SKM-1 (cell line): Measurements from ENCODE around the gene SORD.
"Not testable (repeated sequence)": the region's sequence is repeated elsewhere in the genome, so short reads cannot be mapped to it uniquely, and the experiment has no call there.

Experiments used
- DNase-seq: peaks from one replicate; lab custom pipeline; 2025; ENCODE audit not compliant: unreplicated experiment; lab: John Stamatoyannopoulos, UW

SORD gene

DNA sequence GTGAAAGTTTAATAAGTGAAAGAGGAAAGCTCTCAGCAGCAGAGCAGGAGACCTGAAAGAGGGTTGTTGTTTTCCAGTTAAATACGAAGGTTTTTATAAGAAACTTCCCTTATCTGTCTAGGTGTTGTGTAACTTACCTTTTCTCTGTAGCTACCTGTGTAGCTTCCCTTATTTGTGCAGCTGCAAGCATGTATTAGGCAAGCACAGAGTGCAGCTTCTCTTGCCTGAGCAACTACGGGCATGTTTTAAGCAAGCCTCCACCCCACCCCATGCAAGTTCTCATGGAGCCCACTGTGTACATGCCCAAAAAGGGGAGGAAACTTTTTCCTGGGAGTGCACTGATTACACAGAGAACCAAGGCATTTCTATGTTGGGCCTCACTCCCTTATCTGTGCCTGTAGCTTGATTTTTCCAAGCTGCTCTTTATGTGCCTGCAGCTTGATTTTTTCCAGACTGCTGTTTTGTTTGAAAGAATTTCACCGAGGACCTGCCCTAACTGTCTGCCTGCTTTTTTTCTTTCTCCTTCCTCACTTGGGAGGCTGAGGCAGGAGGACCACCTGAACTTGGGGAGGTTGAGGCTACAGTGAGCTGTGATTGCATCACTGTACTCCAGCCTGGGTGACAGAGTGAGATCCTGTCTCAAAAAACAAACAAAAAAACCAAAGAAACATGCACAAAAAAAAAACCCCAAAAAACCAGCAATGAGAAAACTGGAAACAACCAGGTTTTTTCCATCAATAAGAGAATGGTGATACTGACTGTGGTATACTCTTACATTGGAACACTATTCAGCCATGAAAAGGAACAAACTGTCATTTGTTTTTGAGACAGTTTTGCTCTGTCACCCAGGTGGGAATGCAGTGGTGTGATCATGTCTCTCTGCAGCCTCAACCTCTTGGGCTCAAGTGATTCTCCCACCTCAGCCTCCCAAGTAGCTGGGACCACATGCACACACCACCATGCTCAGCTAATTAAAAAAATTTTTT is 36.0 kb downstream of the SORD start:
- not testable (repeated sequence) for DNase-seq

- not testable (repeated sequence) for DNase-seq
Observed at GRCh38 chr15:45062301-45062700, 39.3 kb downstream of the SORD start.

DNA sequence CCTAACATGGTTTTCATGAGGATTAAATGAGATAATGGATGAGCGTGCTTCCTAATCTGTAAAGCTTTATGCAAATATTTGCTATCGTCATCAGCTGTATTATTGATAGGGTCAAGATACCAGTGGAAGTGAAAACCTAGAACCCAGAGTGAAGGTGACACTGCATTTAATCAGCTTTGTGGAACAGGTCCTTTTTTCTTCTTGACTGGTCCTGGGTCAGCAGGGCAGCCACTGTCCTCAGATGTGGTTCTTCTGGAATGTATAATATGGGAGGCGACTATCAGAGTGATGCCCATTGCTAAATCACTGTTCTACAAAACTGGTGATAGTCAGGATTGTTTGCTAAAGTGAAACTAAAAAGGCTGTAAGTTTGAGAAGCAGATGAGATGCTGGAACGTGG is 41.4 kb downstream of the SORD start:
- no peak for DNase-seq

- DNase-seq: not testable (repeated sequence)
Observed at GRCh38 chr15:45069942-45070360, 47.0 kb downstream of the SORD start.

- not testable (repeated sequence) for DNase-seq
Observed at GRCh38 chr15:45073602-45074001, 50.6 kb downstream of the SORD start.

DNA sequence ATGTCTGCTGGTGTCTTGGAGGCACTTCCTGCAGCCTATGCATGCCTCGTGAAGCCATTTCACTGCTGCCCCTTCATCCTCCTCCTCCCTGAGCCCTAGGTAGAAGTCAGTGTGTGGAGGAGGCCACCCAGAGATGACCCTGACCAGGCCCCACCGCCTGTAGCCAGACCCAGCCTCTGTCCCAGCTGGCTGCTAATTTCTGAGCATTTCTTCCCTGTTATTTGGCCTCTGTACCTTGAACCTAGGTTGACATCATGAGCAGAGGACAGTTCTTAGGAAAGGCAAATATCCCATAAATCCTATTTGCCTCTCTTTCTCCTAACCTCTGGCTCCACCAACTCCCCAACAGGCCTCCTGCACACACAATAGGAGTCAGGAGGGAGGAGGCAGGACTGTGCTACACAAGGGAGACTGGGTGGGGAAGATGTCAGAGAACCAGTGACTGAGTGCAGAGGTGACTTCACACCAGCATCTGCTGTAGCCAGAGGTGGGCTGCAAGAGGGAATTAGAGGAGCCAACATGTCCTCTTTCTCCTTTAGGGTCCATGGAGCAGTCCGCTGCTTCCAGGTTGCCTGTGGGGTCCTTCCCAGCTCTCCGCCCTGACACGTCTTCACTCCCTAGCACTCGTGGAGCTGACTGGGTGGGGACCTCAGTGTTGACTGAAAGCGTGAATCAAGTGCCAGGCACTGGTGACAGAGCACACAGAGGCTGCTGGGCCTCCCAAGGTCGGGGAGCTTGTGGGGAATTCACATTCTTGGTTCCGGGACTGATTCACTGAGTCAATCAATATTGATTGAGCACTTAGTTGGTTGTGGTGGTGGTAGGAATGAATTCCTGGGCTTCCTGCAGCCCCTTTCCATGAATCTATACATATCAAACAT is 52.7 kb downstream of the SORD start:
- not testable (repeated sequence) for DNase-seq

DNA sequence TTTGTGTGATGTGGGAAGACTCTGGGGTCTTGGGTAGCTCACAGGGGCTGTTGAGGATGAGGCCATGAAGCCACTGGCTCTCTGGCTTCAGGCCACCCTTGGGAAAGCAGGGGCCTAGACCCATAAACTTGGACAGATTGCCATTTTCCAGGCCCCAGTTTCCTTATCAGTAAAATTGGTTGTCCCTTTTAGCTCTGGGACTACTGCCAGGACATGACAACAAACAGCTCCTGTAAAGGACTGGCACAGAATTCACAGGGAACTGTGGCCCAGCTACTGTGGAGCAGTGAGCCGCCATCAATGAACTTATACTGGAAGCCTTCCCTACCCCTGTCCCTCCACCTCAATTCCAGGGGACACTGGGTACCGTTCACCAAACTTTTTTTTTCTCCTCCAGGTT is 54.4 kb downstream of the SORD start:
- DNase-seq: not testable (repeated sequence)

GRCh38 chr15:45079201-45079600 is 56.2 kb downstream of the SORD start:
- DNase-seq: not testable (repeated sequence)

DNA sequence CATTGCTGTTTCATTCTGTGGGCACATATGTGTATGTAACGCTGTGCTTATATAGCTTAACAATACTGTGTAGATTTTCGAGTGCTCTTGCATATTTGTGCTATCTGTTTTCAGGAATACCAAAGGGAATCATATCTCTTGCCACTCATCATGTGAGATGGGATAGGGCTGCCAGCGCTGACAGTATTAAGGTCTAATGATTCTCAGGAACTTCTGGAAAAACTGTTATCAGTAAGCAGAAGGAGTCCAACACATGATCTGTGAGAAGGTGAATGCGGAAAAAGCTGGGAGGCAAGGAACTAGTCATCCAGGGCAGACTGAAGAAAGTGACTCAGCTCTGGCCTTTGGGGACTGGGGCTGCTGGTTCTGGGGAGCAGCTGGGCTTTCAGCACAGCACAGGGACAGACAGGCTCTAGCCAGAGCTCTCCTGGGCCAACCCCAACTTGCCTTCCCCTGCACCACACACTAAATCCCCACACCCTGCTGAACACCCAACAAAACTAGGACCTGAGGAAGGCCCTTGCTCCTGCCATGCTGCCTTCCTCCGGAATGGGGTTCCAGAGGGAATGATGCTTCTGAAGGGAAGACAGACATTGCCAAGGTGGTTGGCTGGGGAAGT is 56.7 kb downstream of the SORD start:
- DNase-seq: not testable (repeated sequence)

- not testable (repeated sequence) for DNase-seq
Observed at GRCh38 chr15:45080593-45080992, 57.6 kb downstream of the SORD start.

DNA sequence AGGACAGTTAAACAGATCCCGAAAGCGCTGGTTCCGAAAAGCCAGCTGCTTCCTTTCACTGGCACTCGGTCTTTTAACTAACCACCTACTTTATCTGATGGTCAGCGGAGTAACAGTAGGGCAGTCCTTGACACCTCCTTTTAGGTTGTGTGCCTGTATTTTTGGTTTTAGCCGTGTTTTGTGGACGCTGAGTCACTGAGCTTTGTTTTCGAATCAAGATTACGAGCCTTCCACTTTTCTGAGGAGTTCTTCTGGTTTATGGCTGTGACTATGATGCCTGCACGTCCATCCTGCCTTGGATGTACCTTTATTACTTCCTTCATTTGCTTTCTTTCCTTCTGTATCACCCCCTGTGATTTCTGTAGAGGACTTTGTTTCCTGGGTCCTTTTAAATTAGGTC is 59.4 kb downstream of the SORD start:
- DNase-seq: not testable (repeated sequence)

DNA sequence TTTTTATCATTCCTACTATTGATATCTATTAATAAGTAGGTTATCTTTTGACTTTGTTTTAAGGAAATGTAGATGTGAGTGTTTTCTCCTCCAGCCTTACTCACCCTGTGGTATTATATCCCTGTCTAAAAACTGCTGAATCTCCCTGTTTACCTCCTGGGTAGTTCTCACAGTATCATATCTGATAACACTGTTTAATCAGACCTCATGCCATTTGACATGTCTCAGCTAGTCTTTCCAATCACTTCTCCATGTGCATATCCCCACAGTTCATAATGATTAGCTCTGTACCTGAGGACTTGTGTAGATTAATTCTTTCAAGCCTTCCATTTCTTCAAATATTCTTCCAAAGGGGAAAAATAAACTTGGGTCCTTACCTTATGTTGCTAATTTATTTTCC is 60.2 kb downstream of the SORD start:
- DNase-seq: no peak

GRCh38 chr15:45084163-45084562 is 61.2 kb downstream of the SORD start:
- DNase-seq: no peak

GRCh38 chr15:45087513-45087912 is 64.5 kb downstream of the SORD start:
- DNase-seq: no peak

DNA sequence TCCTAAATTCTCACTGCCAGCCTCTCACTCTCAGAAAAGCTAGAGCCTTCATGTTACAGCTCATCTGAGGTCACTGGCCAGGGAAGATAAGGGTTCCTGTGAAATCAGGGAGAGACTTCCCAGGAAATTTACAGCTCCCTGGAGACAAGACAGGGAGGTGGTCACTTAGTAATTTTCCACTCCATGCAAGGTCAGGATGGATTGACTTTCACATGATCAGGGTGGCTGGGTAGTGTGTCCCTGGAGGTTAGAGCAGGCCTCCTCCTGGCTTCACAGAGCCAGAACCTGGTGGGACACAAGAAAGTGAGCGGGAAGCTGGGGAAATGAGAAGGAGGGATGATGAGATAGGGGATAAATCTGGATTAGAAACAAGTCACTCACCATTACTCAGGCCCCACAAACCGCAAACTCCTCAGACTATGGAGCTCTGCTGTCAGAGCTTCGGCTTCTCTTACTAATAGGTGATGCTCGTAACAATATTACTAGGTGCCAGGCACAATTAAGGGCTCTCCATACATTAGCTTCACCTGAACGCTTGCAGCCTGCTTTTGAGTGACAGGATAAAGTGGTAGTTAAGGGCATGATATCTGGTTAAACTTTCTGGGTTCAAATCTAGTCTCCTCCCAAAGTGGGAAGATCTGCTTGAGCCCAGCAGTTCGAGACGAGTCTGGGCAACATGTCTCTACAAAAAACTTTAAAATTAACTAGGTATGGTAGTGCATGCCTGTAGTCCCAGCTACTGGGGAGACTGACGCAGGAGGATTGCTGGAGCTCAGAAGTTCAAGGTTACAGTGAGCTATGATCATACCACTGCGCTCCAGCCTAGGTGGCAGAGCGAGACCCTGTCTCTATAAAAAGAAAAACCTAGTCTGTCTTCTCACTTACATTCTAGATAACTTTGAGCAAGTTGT is 66.1 kb downstream of the SORD start:
- DNase-seq: no peak

GRCh38 chr15:45089712-45090373 is 66.8 kb downstream of the SORD start:
- DNase-seq: no peak

- DNase-seq: no peak
Observed at GRCh38 chr15:45091161-45091560, 68.2 kb downstream of the SORD start.

GRCh38 chr15:45091576-45091975 is 68.6 kb downstream of the SORD start:
- no peak for DNase-seq

DNA sequence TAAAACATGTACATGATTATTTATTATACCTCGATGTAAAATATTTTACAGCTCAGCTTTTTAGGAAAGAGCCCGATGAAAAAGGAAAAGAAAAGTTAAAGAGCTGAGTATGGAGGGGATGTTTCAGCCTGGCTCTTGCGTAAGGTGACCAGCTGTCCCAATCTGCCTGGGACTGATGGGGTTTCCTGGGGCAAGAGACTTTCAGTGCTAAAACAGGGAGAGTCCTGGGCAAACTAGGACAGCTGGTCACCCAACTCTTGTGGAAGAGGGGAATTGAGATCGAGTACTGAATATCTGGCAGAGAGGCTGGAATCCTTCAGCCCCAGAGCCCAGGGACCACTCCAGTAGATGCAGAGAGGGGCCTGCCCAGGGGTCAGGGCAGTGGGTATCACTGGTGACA is 70.0 kb downstream of the SORD start:
- DNase-seq: no peak
